K562 (cell line): ENCODE results near the gene GMNN. TPM values are rescaled to one million over a fixed set of nuclear protein-coding genes. Genes with fewer than 3 reads are reported as not detected.

Experiments used
- MGA ChIP-seq: fragments of 450-650 bp; IDR thresholded peaks from 2 replicates; pipeline ENCODE4 v1.6.1; 2016; ENCODE audit warnings: mild to moderate bottlenecking, moderate library complexity
- NCOA4 ChIP-seq: fragments of 450-650 bp; IDR thresholded peaks from 2 replicates; pipeline ENCODE4 v1.6.1; 2018; ENCODE audit warnings: mild to moderate bottlenecking; ENCODE audit not compliant: partially characterized antibody
- SRSF1 ChIP-seq: fragments of 200-400 bp; formaldehyde crosslinking; IDR thresholded peaks from 2 replicates; pipeline ENCODE4 v1.6.1; 2017; ENCODE audit warnings: mild to moderate bottlenecking, low read depth, low read length, moderate library complexity
- polyA plus RNA-seq, 8 experiments: library from polyadenylated mRNA; depleted of rRNA in 4 of 8; stranded (reverse) in 5 of 8; unstranded in 3 of 8; fragments of >200 nt; fragmentation: Nextera tagmentation in 2 of 8; fragmentation: Illumina TruSeq in 1 of 8; extraction: Ambion mirVana in 2 of 8; extraction: Trizol in 1 of 8; gene quantifications; 2 replicates each; pipeline versions ENCODE4 v1.2.1 to v1.2.3, GENCODE V29; 2011 to 2014; ENCODE audit warnings: inconsistent platforms in 1 of 8, missing spikeins in 1 of 8
- total RNA-seq, 7 experiments: library from RNA; depleted of rRNA in 6 of 7; stranded (reverse); fragments of >200 nt in 6 of 7; fragmentation: Illumina TruSeq in 2 of 7; extraction: Trizol in 2 of 7; gene quantifications; 2 replicates each; pipeline versions ENCODE4 v1.2.1 to v1.2.3, GENCODE V29; 2011 to 2021; ENCODE audit warnings: low replicate concordance in 1 of 7

The GMNN gene
- total and polyA plus RNA-seq, 9 of the 15 experiments (the other 6 are each of a cell fraction or from before 2014, with no cell fraction given), result 144 to 370 (median 210) TPM

DNA sequence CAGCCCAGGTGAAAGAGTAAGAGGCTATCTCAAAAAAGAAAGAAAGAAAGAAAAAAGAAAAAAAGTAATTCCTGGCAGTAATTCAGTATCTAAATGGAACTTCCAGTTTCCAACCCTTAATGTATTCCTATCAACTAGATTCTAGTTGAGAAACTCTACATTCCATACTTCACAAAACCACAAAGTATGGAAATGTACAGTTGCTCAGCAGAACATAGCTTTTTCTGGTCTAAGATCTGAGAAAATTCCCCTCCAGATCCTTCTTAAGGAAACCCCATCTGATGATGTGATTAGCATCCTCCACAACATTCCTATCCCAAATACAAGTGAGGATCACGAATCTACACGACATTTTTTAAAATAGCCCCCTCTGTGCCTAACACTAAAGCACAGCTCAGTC lies 20.4 kb downstream of the GMNN start (continued):
- TF ChIP-seq MGA (no peak), SRSF1 (no peak), NCOA4 (no peak)
- TF ChIP-seq, all 486 proteins: peak for 0
